Gastrocnemius medialis (tissue), 4 donors: Measurements from ENCODE around the gene ST7L.

Experiments used
- POLR2A ChIP-seq, 2 donors: fragments of 450-650 bp; IDR thresholded peaks; one replicate each; pipeline ENCODE4 v1.6.1; 2017; ENCODE audit warnings: antibody characterized with exemption in 2 of 2, mild to moderate bottlenecking in 2 of 2, moderate library complexity in 2 of 2
- TF ChIP-seq, protein P1 (sequence below), 5 experiments: fragments of 450-650 bp in 3 of 5; fragments of 200-600 bp in 2 of 5; sonication (generic) in 2 of 5; IDR thresholded peaks in 4 of 5; conservative IDR thresholded peaks in 1 of 5; 1 replicate in 4 of 5; 2 replicates in 1 of 5; pipeline ENCODE4 v1.5.1; 2016 to 2019; ENCODE audit warnings: antibody characterized with exemption in 5 of 5, mild to moderate bottlenecking in 3 of 5, moderate library complexity in 3 of 5

DNA sequence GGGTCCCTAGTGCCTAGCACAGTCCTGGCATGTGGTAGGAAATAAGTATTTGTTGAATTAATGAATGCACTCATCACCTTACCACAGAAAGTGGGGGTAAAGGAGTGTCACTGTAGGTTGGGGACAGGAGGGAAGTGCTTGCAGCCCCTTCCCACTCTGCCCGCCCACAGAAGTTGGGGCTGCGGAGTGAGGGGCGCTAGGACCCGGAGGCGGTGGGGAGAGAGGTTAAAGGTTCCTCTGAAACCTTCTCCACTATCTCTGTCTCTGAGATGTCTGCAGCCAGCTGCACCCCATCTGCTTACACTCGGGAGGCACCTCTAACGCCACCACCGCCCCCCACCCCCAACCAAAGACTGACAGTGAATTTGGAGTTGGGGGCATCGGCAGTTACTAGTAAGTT is 111.6 kb downstream of the ST7L start:
- no peak for TF ChIP-seq POLR2A (IDR thresholded peaks at IDR 0.05)
- TF ChIP-seq, protein P1, sequence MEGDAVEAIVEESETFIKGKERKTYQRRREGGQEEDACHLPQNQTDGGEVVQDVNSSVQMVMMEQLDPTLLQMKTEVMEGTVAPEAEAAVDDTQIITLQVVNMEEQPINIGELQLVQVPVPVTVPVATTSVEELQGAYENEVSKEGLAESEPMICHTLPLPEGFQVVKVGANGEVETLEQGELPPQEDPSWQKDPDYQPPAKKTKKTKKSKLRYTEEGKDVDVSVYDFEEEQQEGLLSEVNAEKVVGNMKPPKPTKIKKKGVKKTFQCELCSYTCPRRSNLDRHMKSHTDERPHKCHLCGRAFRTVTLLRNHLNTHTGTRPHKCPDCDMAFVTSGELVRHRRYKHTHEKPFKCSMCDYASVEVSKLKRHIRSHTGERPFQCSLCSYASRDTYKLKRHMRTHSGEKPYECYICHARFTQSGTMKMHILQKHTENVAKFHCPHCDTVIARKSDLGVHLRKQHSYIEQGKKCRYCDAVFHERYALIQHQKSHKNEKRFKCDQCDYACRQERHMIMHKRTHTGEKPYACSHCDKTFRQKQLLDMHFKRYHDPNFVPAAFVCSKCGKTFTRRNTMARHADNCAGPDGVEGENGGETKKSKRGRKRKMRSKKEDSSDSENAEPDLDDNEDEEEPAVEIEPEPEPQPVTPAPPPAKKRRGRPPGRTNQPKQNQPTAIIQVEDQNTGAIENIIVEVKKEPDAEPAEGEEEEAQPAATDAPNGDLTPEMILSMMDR (IDR thresholded peaks at IDR 0.05 in 4 of 5, conservative IDR thresholded peaks at IDR 0.05 in 1 of 5), result no peak
